ENCODE measurements around the gene SF3A2. TPM values are rescaled to one million over a fixed set of nuclear protein-coding genes. Genes with fewer than 3 reads are reported as not detected.

The SF3A2 gene
- polyA plus RNA-seq, 1 donor from 2014 or later, result 14.4 TPM

GRCh38 chr19:2194513-2195078 lies 42.0 kb upstream of the SF3A2 start:
- no peaks in the 10 kb centered on the region for H3K36me3 ChIP-seq (ENCODE audit: insufficient read depth, low read length)
- peaks cover 3% of the 10 kb centered on the region for H3K79me2 ChIP-seq (replicated peaks; ENCODE audit: insufficient read depth, low read length)
- no peaks in the 10 kb centered on the region for H3F3A ChIP-seq (ENCODE audit: insufficient read depth, low read length, poor library complexity, severe bottlenecking)
- no peaks in the 10 kb centered on the region for H3K27me3 ChIP-seq (ENCODE audit: insufficient read depth, low read depth, low read length)
- TF ChIP-seq MXI1 (conservative IDR thresholded peaks at IDR 0.05; ENCODE audit: poor library complexity, severe bottlenecking) (no peak), EZH2 (IDR thresholded peaks at IDR 0.05; ENCODE audit: borderline replicate concordance, insufficient read depth, low read length, poor library complexity, severe bottlenecking) (no peak), POLR2AphosphoS5 (IDR thresholded peaks at IDR 0.05) (no peak), TAF1 (IDR thresholded peaks at IDR 0.05; ENCODE audit: low read depth) (no peak), CTCF (IDR thresholded peaks at IDR 0.05; ENCODE audit: poor library complexity, severe bottlenecking) (no peak), EP300 (conservative IDR thresholded peaks at IDR 0.05; ENCODE audit: poor library complexity, severe bottlenecking) (no peak), SMC3 (conservative IDR thresholded peaks at IDR 0.05; ENCODE audit: poor library complexity) (no peak), RAD21 (conservative IDR thresholded peaks at IDR 0.05) (no peak), REST (IDR thresholded peaks at IDR 0.05; ENCODE audit: borderline replicate concordance) (no peak)
- H3K4me3 ChIP-seq (ENCODE audit: low read length), result no peak overlapping the region
- no peak overlapping the region for H3K4me2 ChIP-seq (ENCODE audit: low read length)
- H3K27ac ChIP-seq (ENCODE audit: low read length), result no peak overlapping the region
- H4K20me1 ChIP-seq (ENCODE audit: insufficient read depth), result no peaks in the 10 kb centered on the region
- H3K9ac ChIP-seq (ENCODE audit: low read length), result no peak overlapping the region
- no peaks in the 10 kb centered on the region for H3K9me2 ChIP-seq (ENCODE audit: insufficient read depth, low read length)
- no peaks in the 10 kb centered on the region for H3K9me3 ChIP-seq (ENCODE audit: low read length)
- H2AFZ ChIP-seq (ENCODE audit: low read depth, low read length), result no peak overlapping the region

GRCh38 chr19:2195361-2195760 lies 41.3 kb upstream of the SF3A2 start:
- Histone ChIP-seq H3K79me2 (replicated peaks; ENCODE audit: insufficient read depth, low read length) (peaks cover 3% of the 10 kb centered on the region), H3F3A (ENCODE audit: insufficient read depth, low read length, poor library complexity, severe bottlenecking) (no peaks in the 10 kb centered on the region), H2AFZ (ENCODE audit: low read depth, low read length) (no peak overlapping the region), H3K9ac (ENCODE audit: low read length) (no peak overlapping the region), H3K4me3 (ENCODE audit: low read length) (no peak overlapping the region), H3K4me2 (ENCODE audit: low read length) (no peak overlapping the region), H3K36me3 (ENCODE audit: insufficient read depth, low read length) (no peaks in the 10 kb centered on the region), H3K9me3 (ENCODE audit: low read length) (no peaks in the 10 kb centered on the region), H3K9me2 (ENCODE audit: insufficient read depth, low read length) (no peaks in the 10 kb centered on the region), H3K27me3 (ENCODE audit: insufficient read depth, low read depth, low read length) (no peaks in the 10 kb centered on the region), H4K20me1 (ENCODE audit: insufficient read depth) (no peaks in the 10 kb centered on the region), H3K27ac (ENCODE audit: low read length) (no peak overlapping the region)
- TF ChIP-seq EZH2 (IDR thresholded peaks at IDR 0.05; ENCODE audit: borderline replicate concordance, insufficient read depth, low read length, poor library complexity, severe bottlenecking) (no peak), MXI1 (conservative IDR thresholded peaks at IDR 0.05; ENCODE audit: poor library complexity, severe bottlenecking) (no peak), TAF1 (IDR thresholded peaks at IDR 0.05; ENCODE audit: low read depth) (no peak), CTCF (IDR thresholded peaks at IDR 0.05; ENCODE audit: poor library complexity, severe bottlenecking) (no peak), SMC3 (conservative IDR thresholded peaks at IDR 0.05; ENCODE audit: poor library complexity) (no peak), REST (IDR thresholded peaks at IDR 0.05; ENCODE audit: borderline replicate concordance) (no peak), POLR2AphosphoS5 (IDR thresholded peaks at IDR 0.05) (no peak), EP300 (conservative IDR thresholded peaks at IDR 0.05; ENCODE audit: poor library complexity, severe bottlenecking) (no peak), RAD21 (conservative IDR thresholded peaks at IDR 0.05) (no peak)

Measured in neural cell (in vitro differentiated cells).